HG02840 (cell line): ENCODE measurements around the gene FNBP1.
A peak's percentile ranks its signal among the peaks of the same experiment; 100 is the strongest.

Source experiments
- ATAC-seq: cut with Tn5 transposase; IDR thresholded peaks from one replicate; pipeline ENCODE4 v1.9.1; 2021; ENCODE audit warnings: mild to moderate bottlenecking, moderate library complexity, moderate number of reproducible peaks; ENCODE audit not compliant: unreplicated experiment, low FRiP score

The FNBP1 gene

GRCh38 chr9:130042885-130043653 is at the start of gene FNBP1:
FNBP1 (minus strand) TSS chr9:130043189; CDS start chr9:130042975, 214 bp downstream.
- peak; percentile 38 for ATAC-seq

GRCh38 chr9:130090915-130091314 is 47.9 kb upstream of the FNBP1 start:
- no peak for ATAC-seq

- no peak for ATAC-seq
Measured at GRCh38 chr9:130089141-130089540, 46.2 kb upstream of the FNBP1 start.

GRCh38 chr9:130088051-130088450 is 45.1 kb upstream of the FNBP1 start:
- no peak for ATAC-seq

- no peak for ATAC-seq
Measured at GRCh38 chr9:130084337-130084736, 41.3 kb upstream of the FNBP1 start.

- ATAC-seq: no peak
Measured at GRCh38 chr9:130078547-130078946, 35.6 kb upstream of the FNBP1 start.

GRCh38 chr9:130073373-130073772 is 30.4 kb upstream of the FNBP1 start:
- ATAC-seq: no peak

GRCh38 chr9:130072515-130073235 is 29.7 kb upstream of the FNBP1 start:
- ATAC-seq: no peak

- no peak for ATAC-seq
Measured at GRCh38 chr9:130069048-130069447, 26.1 kb upstream of the FNBP1 start.

GRCh38 chr9:130064621-130065020 is 21.6 kb upstream of the FNBP1 start:
- ATAC-seq: no peak

GRCh38 chr9:130062750-130063149 is 19.8 kb upstream of the FNBP1 start:
- ATAC-seq: no peak

- no peak for ATAC-seq
Measured at GRCh38 chr9:130060296-130060695, 17.3 kb upstream of the FNBP1 start.

- no peak for ATAC-seq
Measured at GRCh38 chr9:130058887-130059286, 15.9 kb upstream of the FNBP1 start.

- no peak for ATAC-seq
Measured at GRCh38 chr9:130058154-130058553, 15.2 kb upstream of the FNBP1 start.

- no peak for ATAC-seq
Measured at GRCh38 chr9:130054820-130055219, 11.8 kb upstream of the FNBP1 start.

- no peak for ATAC-seq
Measured at GRCh38 chr9:130054325-130054786, 11.4 kb upstream of the FNBP1 start.

GRCh38 chr9:130053504-130054324 is 10.7 kb upstream of the FNBP1 start, which contains the start of gene GPR107:
GPR107 (plus strand) TSS chr9:130053906; CDS start chr9:130053933, 27 bp downstream.
- ATAC-seq: peak; percentile 80

GRCh38 chr9:130053109-130053503 is 10.1 kb upstream of the FNBP1 start:
- no peak for ATAC-seq

- ATAC-seq: no peak
Measured at GRCh38 chr9:130051855-130052254, 8.9 kb upstream of the FNBP1 start.

- no peak for ATAC-seq
Measured at GRCh38 chr9:130050462-130050861, 7.5 kb upstream of the FNBP1 start.
